Measurements from ENCODE around the gene LRFN4. TPM values are rescaled to one million over a fixed set of nuclear protein-coding genes. Genes with fewer than 3 reads are reported as not detected.

Gene LRFN4
- total and polyA plus RNA-seq, 2 donors (not counting 3 experiments of a cell fraction or from before 2014, with no cell fraction given): 22.3 to 37.4 TPM

Other genes starting within 250 kb of the LRFN4 start
- gene RBM14, start 240.4 kb upstream of the LRFN4 start, total RNA-seq: 95.9 and 104 TPM in 2 replicates
- gene RBM14, start 240.4 kb upstream of the LRFN4 start, polyA plus RNA-seq: 44.0 and 49.6 TPM in 2 replicates
- gene RBM4, start 218.4 kb upstream of the LRFN4 start, total RNA-seq: 148 and 153 TPM in 2 replicates
- gene RBM4, start 218.4 kb upstream of the LRFN4 start, polyA plus RNA-seq: 345 and 361 TPM in 2 replicates
- 19.4 and 22.2 TPM in 2 replicates for gene RBM4B, start 179.2 kb upstream of the LRFN4 start, total RNA-seq
- 25.4 and 31.2 TPM in 2 replicates for gene RBM4B, start 179.2 kb upstream of the LRFN4 start, polyA plus RNA-seq
- 18.7 and 19.8 TPM in 2 replicates for gene SPTBN2, start 127.8 kb upstream of the LRFN4 start, total RNA-seq
- 3.8 and 3.9 TPM in 2 replicates for gene SPTBN2, start 127.8 kb upstream of the LRFN4 start, polyA plus RNA-seq
- gene RCE1, start 13.6 kb upstream of the LRFN4 start, total RNA-seq: 26.9 and 27.8 TPM in 2 replicates
- gene RCE1, start 13.6 kb upstream of the LRFN4 start, polyA plus RNA-seq: 47.4 and 75.0 TPM in 2 replicates
- 15.6 and 17.5 TPM in 2 replicates for gene PC, start 101.3 kb downstream of the LRFN4 start, total RNA-seq
- gene PC, start 101.3 kb downstream of the LRFN4 start, polyA plus RNA-seq: 5.5 and 5.8 TPM in 2 replicates
- gene C11orf86, start 118.2 kb downstream of the LRFN4 start, total RNA-seq: not detected in 2 replicates
- gene C11orf86, start 118.2 kb downstream of the LRFN4 start, polyA plus RNA-seq: not detected in 2 replicates
- gene SYT12, start 166.1 kb downstream of the LRFN4 start, total RNA-seq: not detected in 2 replicates
- not detected in 2 replicates for gene SYT12, start 166.1 kb downstream of the LRFN4 start, polyA plus RNA-seq
- 10.5 and 10.6 TPM in 2 replicates for gene RHOD, start 199.8 kb downstream of the LRFN4 start, total RNA-seq
- 17.9 and 26.0 TPM in 2 replicates for gene RHOD, start 199.8 kb downstream of the LRFN4 start, polyA plus RNA-seq